Sigmoid colon (tissue), 4 donors: ENCODE data around the gene CAMK4.

Experiments
- CTCF ChIP-seq, 4 experiments: fragments of 450-650 bp in 3 of 4; fragments of 200-600 bp in 1 of 4; IDR thresholded peaks; one replicate each; pipeline ENCODE4 v1.5.1; 2016 to 2019; ENCODE audit warnings: antibody characterized with exemption in 4 of 4, mild to moderate bottlenecking in 3 of 4, moderate library complexity in 2 of 4
- EP300 ChIP-seq, 4 donors: sonication (generic); formaldehyde crosslinking; IDR thresholded peaks; one replicate each; pipeline ENCODE4 v1.6.1; 2017; ENCODE audit warnings: antibody characterized with exemption in 4 of 4
- POLR2A ChIP-seq, 2 donors: fragments of 450-650 bp; IDR thresholded peaks; one replicate each; pipeline ENCODE4 v1.6.1; 2016; ENCODE audit warnings: antibody characterized with exemption in 2 of 2, mild to moderate bottlenecking in 2 of 2, moderate library complexity in 2 of 2
- POLR2AphosphoS5 ChIP-seq, 4 donors: sonication (generic); formaldehyde crosslinking; IDR thresholded peaks; one replicate each; pipeline ENCODE4 v1.6.1; 2017; ENCODE audit warnings: antibody characterized with exemption in 4 of 4

DNA sequence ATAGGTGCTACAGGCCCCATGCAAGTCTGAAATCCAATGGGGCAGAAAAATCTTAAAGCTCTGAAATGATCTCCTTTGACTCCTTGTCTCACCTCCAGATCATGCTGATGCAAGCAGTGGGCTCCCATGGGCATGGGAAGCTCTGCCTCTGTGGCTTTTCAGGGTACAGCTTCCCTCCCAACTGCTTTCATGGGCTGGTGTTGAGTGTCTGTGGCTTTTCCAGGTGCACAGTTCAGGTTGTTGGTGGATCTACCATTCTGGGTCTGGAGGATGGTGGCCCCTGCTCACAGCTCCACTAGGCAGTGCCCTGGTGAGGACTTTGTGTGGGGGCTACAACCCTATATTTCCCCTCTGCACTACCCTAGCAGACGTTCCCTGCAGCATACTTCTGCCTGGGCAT, 184.6 kb downstream of the CAMK4 start:
- TF ChIP-seq CTCF (IDR thresholded peaks at IDR 0.05) (no peak), EP300 (IDR thresholded peaks at IDR 0.05) (no peak), POLR2A (IDR thresholded peaks at IDR 0.05) (no peak), POLR2AphosphoS5 (IDR thresholded peaks at IDR 0.05) (no peak)
